HepG2 (cell line): ENCODE data around the gene GRK5. TPM values are rescaled to one million over a fixed set of nuclear protein-coding genes. Genes with fewer than 3 reads are reported as not detected.

Source experiments
- ATAC-seq: fragments of 200-7000 bp; cut with Tn5 transposase; 3 replicates; pipeline ENCODE4 v1.9.1; 2020; ENCODE audit warnings: mild to moderate bottlenecking, moderate library complexity
- BruUV-seq: library from RNA; stranded (reverse); fragments of 400-500 nt; replicated peaks from 2 replicates; lab custom pipeline; 2021; lab: Mats Ljungman, UMichigan
- CTCF ChIA-PET: fragments of 300-600 bp; formaldehyde crosslinking; extraction: SDS; loops from one replicate; lab custom pipeline; 2021; ENCODE audit warnings: low total read pairs, inconsistent platforms, low intra/inter-chr PET ratio; lab: Yijun Ruan, JAX
- POLR2A ChIA-PET: fragments of 350-600 bp; sonication (Branson Sonifier 250); formaldehyde crosslinking; loops from one replicate; lab custom pipeline; 2020; ENCODE audit warnings: antibody characterized with exemption, inconsistent platforms; lab: Yijun Ruan, JAX
- DNase-seq: peaks from one replicate; pipeline ENCODE4 v3.0.0-alpha.2; 2015; ENCODE audit warnings: low spot score
- FAIRE-seq: peaks from 3 replicates; lab custom pipeline; 2011; peaks lifted over from hg19 to GRCh38; lab: Jason Lieb, UNC
- H2AFZ ChIP-seq: one replicate; pipeline ENCODE4 v1.6.1; 2011; ENCODE audit warnings: low read length, inconsistent platforms
- H3K27ac ChIP-seq: fragments of 300-600 bp; 3 replicates; pipeline ENCODE4 v1.8.0; 2011; ENCODE audit warnings: mixed run types, mild to moderate bottlenecking, mixed read lengths, low read length, inconsistent platforms; ENCODE audit not compliant: insufficient read depth; ENCODE audit errors: extremely low read length
- H3K27me3 ChIP-seq, 2 experiments: fragments of 200-600 bp in 1 of 2; 2 replicates in 1 of 2; 3 replicates in 1 of 2; pipeline versions ENCODE4 v1.6.0 to v1.8.0; 2011; ENCODE audit warnings: low read length in 2 of 2, mild to moderate bottlenecking in 2 of 2, moderate library complexity in 2 of 2, inconsistent platforms in 1 of 2; ENCODE audit not compliant: insufficient read depth in 2 of 2, control insufficient read depth in 1 of 2
- H3K36me3 ChIP-seq, 2 experiments: fragments of 200-600 bp in 1 of 2; replicated peaks in 1 of 2; 2 replicates in 1 of 2; 3 replicates in 1 of 2; pipeline versions ENCODE4 v1.5.1 to v1.8.0; 2011; ENCODE audit warnings: low read length in 2 of 2, inconsistent platforms in 1 of 2; ENCODE audit not compliant: insufficient read depth in 2 of 2, control insufficient read depth in 1 of 2
- H3K4me1 ChIP-seq: 2 replicates; pipeline ENCODE4 v1.5.1; 2012; ENCODE audit warnings: low read length, inconsistent platforms; ENCODE audit not compliant: insufficient read depth
- H3K4me2 ChIP-seq: 2 replicates; pipeline ENCODE4 v1.6.0; 2011; ENCODE audit warnings: low read depth, low read length, inconsistent platforms
- H3K4me3 ChIP-seq, 3 experiments: fragments of 200-600 bp in 1 of 3; sonication (generic), shearing (Covaris generic) in 1 of 3; replicated peaks in 1 of 3; 2 replicates each; pipeline ENCODE4 v1.5.1; 2011 to 2016; ENCODE audit warnings: low read length in 3 of 3, inconsistent platforms in 2 of 3, low read depth in 2 of 3, mild to moderate bottlenecking in 2 of 3, control low read depth in 1 of 3, mixed read lengths in 1 of 3; ENCODE audit not compliant: insufficient read depth in 1 of 3
- H3K79me2 ChIP-seq: one replicate; pipeline ENCODE4 v1.6.1; 2011; ENCODE audit warnings: low read length, inconsistent platforms; ENCODE audit not compliant: insufficient read depth
- H3K9ac ChIP-seq: 2 replicates; pipeline ENCODE4 v1.6.0; 2011; ENCODE audit warnings: mild to moderate bottlenecking, low read depth, low read length, inconsistent platforms; ENCODE audit not compliant: insufficient read depth
- H3K9me3 ChIP-seq: 2 replicates; pipeline ENCODE4 v1.5.1; 2012; ENCODE audit warnings: mild to moderate bottlenecking, low read length
- H4K20me1 ChIP-seq: 2 replicates; pipeline ENCODE4 v1.6.0; 2011; ENCODE audit warnings: inconsistent platforms, mild to moderate bottlenecking, low read length, moderate library complexity; ENCODE audit not compliant: insufficient read depth
- FOXK1 ChIP-seq: sonication (generic); formaldehyde crosslinking; IDR thresholded peaks from 2 replicates; pipeline ENCODE4 v1.4.0; 2020; ENCODE audit warnings: low read depth, missing genetic modification reagents, borderline replicate concordance
- GMEB2 ChIP-seq: IDR thresholded peaks from 2 replicates; pipeline ENCODE4 v1.6.1; 2016; ENCODE audit warnings: missing biosample characterization, missing genetic modification reagents, low read depth
- SETDB1 ChIP-seq: sonication (generic); formaldehyde crosslinking; IDR thresholded peaks from 2 replicates; pipeline ENCODE4 v1.5.1; 2020; ENCODE audit warnings: missing genetic modification reagents, mild to moderate bottlenecking, borderline replicate concordance
- THRA ChIP-seq: sonication (generic); formaldehyde crosslinking; IDR thresholded peaks from 2 replicates; pipeline ENCODE4 v1.4.0; 2020; ENCODE audit warnings: missing genetic modification reagents, borderline replicate concordance
- ZFX ChIP-seq: sonication (generic); formaldehyde crosslinking; IDR thresholded peaks from 2 replicates; pipeline ENCODE4 v1.4.0; 2020; ENCODE audit warnings: mild to moderate bottlenecking, low read depth, missing genetic modification reagents, moderate library complexity
- ZNF589 ChIP-seq: sonication (generic); formaldehyde crosslinking; conservative IDR thresholded peaks from 2 replicates; pipeline ENCODE4 v1.8.0; 2022; ENCODE audit warnings: mild to moderate bottlenecking, moderate library complexity, missing genetic modification reagents
- ZNF660 ChIP-seq: sonication (generic); formaldehyde crosslinking; IDR thresholded peaks from 2 replicates; pipeline ENCODE4 v1.5.1; 2020; ENCODE audit warnings: mild to moderate bottlenecking, low read depth, missing genetic modification reagents, borderline replicate concordance
- ZNF724P ChIP-seq: sonication (generic); formaldehyde crosslinking; IDR thresholded peaks from 2 replicates; pipeline ENCODE4 v1.8.0; 2022; ENCODE audit warnings: missing genetic modification reagents, borderline replicate concordance
- WGBS: methylation state at CpG from one replicate; pipeline ENCODE4 v1.1.6; 2017; ENCODE audit warnings: low lambda C conversion rate; 5-methylcytosine and 5-hydroxymethylcytosine counted together
- in situ Hi-C: cut with HindIII; loops from 2 replicates; pipeline ENCODE4 v1.10.0; 2017; ENCODE audit warnings: low pct_unique_long_range_greater_than_20kb; ENCODE audit not compliant: extremely low pct_ligation_motif_present
- intact Hi-C: fragments of 100-400 bp; cut with micrococcal nuclease; formaldehyde crosslinking; loops from one replicate; pipeline ENCODE4 v1.10.0; 2022; ENCODE audit not compliant: unreplicated experiment
- polyA plus RNA-seq, 8 experiments: library from polyadenylated mRNA; depleted of rRNA in 3 of 8; stranded (reverse) in 7 of 8; unstranded in 1 of 8; fragments of >200 nt; fragmentation: Illumina TruSeq in 4 of 8; extraction: Trizol in 4 of 8; gene quantifications; 2 replicates each; pipeline versions ENCODE4 v1.2.1 to v1.2.3, GENCODE V29; 2011 to 2016; ENCODE audit warnings: low read depth in 4 of 8, missing spikeins in 1 of 8, mixed read lengths in 1 of 8; ENCODE audit not compliant: insufficient read depth in 1 of 8
- total RNA-seq, 5 experiments: library from RNA; depleted of rRNA; stranded (reverse); fragments of >200 nt; fragmentation: Illumina TruSeq; extraction: Trizol; gene quantifications; 2 replicates each; pipeline ENCODE4 v1.2.3, GENCODE V29; 2016; ENCODE audit warnings: low read depth in 1 of 5

The GRK5 gene
- total and polyA plus RNA-seq, 2 of the 13 experiments (the other 11 are each of a cell fraction or from before 2014, with no cell fraction given) = 10.4 to 12.6 TPM

- H3K36me3 ChIP-seq = no peaks in the 10 kb centered on the region
- no peaks in the 10 kb centered on the region for H3K79me2 ChIP-seq
- WGBS = 88% methylated on average over 6 of the region's 6 CpGs
- DNase-seq = no peak
- TF ChIP-seq ZNF589 (CRISPR knock-in tag) (no peak), ZNF724P (CRISPR knock-in tag) (no peak), GMEB2 (CRISPR knock-in tag) (no peak), ZNF660 (CRISPR knock-in tag) (no peak), FOXK1 (CRISPR knock-in tag) (no peak), SETDB1 (CRISPR knock-in tag) (no peak), THRA (CRISPR knock-in tag) (no peak), ZFX (no peak)
- TF ChIP-seq, all 625 proteins: peak for 0
- peaks cover 48% of the 10 kb centered on the region for H3K4me1 ChIP-seq
- H3K27ac ChIP-seq = no peak overlapping the region
- no peak overlapping the region for H3K9ac ChIP-seq
- no peak for ATAC-seq
- ChIA-PET CTCF (no interaction called here), POLR2A (interaction anchor here (1.0 kb wide), 1 partner anchor 30 kb away, joined by 3 read pairs; no protein-coding TSS in a partner anchor)
- FAIRE-seq = no peak
- no peak overlapping the region for H2AFZ ChIP-seq
- in situ Hi-C loops (no loop called here), intact Hi-C loops (no loop called here)
- H3K4me3 ChIP-seq = no peak overlapping the region
- BruUV-seq = no TSS peak
- H3K9me3 ChIP-seq = no peaks in the 10 kb centered on the region
- no peaks in the 10 kb centered on the region for H4K20me1 ChIP-seq
- no peaks in the 10 kb centered on the region for H3K27me3 ChIP-seq
- no peak overlapping the region for H3K4me2 ChIP-seq
Observed at GRCh38 chr10:119286516-119286915, 79.1 kb downstream of the GRK5 start.
